ENCODE data around the gene SPG21. TPM values are rescaled to one million over a fixed set of nuclear protein-coding genes. Genes with fewer than 3 reads are reported as not detected.

The SPG21 gene
- total and polyA plus RNA-seq, 12 donors: 30.4 to 57.0 (median 45.9) TPM

DNA sequence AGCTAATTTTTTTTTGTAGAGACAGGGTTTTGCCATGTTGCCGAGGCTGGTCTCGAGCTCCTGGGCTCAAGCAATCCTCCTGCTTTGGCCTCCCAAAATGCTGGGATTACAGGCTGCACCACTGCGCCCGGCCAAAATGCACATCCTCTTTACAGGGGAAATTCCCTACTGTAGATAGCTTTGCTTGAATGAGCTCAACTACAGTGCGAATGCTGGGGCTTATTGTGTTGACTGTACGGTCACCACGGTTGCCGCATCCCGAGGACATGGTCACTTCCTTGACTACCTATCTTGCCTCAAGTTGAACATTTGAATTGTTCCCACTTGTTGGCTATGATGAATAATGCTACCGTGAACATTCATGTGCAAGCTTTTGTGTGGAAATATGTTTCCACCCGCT is 45.0 kb upstream of the SPG21 start:
- DNase-seq (no peak), ATAC-seq (no peak)
- Histone ChIP-seq H3K9me3 (no peaks in the 10 kb centered on the region), H3K4me3 (no peak overlapping the region), H3K27ac (no peak overlapping the region), H3K4me1 (peaks cover 0 to 15% (median 3%) of the 10 kb centered on the region in 9 donors), H3K36me3 (no peaks in the 10 kb centered on the region), H3K27me3 (no peaks in the 10 kb centered on the region)
- WGBS, 2 donors: 88 to 91% methylated on average over 11 of the region's 11 CpGs
- intact Hi-C loops (cut with DNase I): loop anchor here in 7 of 10 donors (5.0 to 10.0 kb wide), 8 partner anchors 48 to 260 kb away; partner anchors contain the start of genes PARP16 (in 2 of the 7) and RNU5A-1 (in 2 of the 7)
- TF ChIP-seq, protein P1, sequence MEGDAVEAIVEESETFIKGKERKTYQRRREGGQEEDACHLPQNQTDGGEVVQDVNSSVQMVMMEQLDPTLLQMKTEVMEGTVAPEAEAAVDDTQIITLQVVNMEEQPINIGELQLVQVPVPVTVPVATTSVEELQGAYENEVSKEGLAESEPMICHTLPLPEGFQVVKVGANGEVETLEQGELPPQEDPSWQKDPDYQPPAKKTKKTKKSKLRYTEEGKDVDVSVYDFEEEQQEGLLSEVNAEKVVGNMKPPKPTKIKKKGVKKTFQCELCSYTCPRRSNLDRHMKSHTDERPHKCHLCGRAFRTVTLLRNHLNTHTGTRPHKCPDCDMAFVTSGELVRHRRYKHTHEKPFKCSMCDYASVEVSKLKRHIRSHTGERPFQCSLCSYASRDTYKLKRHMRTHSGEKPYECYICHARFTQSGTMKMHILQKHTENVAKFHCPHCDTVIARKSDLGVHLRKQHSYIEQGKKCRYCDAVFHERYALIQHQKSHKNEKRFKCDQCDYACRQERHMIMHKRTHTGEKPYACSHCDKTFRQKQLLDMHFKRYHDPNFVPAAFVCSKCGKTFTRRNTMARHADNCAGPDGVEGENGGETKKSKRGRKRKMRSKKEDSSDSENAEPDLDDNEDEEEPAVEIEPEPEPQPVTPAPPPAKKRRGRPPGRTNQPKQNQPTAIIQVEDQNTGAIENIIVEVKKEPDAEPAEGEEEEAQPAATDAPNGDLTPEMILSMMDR (IDR thresholded peaks at IDR 0.05): no peak

DNA sequence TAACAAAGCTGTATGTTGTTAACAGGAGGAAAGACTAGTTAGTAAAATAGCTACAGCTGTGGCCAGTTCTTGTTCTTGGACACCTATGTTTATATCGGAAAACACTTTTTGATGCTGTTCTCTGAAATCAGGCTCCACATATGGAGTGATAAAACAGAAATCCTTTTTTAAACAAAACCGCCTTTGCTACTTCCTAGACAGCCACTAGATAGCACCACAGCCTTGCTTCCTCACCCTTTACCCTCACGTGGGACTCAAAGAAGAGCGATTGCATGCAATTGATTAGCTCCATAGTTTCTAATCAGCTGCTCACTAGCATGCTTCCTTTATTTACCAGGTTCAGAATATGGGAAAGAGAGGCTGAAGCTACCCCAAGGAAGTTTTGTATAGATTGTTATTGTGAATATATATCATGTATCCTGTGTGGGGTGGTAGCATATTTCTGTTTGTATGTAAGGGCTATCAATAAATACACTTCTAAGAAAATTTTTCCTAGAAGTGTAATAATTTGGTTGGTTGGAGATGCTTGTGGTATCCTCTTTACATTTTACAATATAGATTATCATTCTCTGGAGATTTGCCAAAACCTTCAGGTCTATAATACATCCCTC is 44.0 kb upstream of the SPG21 start:
- no peak overlapping the region for H3K4me3 ChIP-seq
- H3K9me3 ChIP-seq: no peaks in the 10 kb centered on the region
- DNase-seq: no peak
- TF ChIP-seq, protein P1 (IDR thresholded peaks at IDR 0.05): peak in 8 of 9 donors; percentile 17 to 65 (median 48)
- no peak overlapping the region for H3K27ac ChIP-seq
- no peaks in the 10 kb centered on the region for H3K27me3 ChIP-seq
- 28% methylated on average over 4 of the region's 4 CpGs for WGBS, 2 donors
- peaks cover 0 to 16% (median 5%) of the 10 kb centered on the region in 9 donors for H3K4me1 ChIP-seq
- H3K36me3 ChIP-seq: no peaks in the 10 kb centered on the region
- intact Hi-C loops (cut with DNase I): loop anchor here in 7 of 10 donors (2.0 to 10.0 kb wide), 9 partner anchors 49 to 261 kb away; partner anchors contain the start of genes PARP16 (in 2 of the 7) and RNU5A-1 (in 2 of the 7)
- ATAC-seq: peak in 1 of 8 donors; percentile 42

DNA sequence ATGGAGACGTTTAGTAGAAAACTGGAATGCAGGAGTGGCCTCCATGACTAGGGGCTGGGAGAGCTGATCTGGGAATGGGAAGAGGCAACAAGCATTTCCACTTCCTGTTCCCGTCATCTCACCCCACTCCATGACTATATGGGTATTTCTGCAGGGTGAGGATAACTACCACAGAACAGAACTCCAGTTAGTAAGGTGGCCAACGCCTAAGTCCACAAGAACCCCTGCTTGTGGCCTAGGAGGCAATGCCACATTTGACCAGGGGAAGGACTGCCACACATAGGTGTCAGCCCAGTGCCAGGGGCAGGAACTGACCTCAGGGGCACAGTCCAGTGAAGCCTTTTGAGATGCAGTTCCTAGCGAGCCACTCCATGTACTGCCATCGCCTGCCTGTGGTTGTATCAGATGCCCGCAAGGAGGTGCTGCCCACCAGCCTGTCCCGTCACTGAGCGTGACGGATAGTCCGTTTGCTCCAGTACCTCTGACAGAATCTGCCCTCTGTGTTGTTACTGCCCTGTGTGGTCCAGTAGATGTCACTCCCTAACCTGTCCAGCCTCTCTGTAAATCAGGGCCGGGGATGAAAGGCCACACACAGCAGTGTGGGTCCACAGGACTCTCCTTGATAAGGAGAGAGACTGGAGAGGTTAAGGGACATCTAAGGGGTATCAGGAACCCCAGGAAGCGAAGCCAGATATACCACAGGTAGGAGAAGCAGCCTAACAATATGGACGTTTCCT is 43.3 kb upstream of the SPG21 start:
- H3K4me1 ChIP-seq: peaks cover 2 to 24% (median 13%) of the 10 kb centered on the region in 9 donors
- H3K9me3 ChIP-seq: no peaks in the 10 kb centered on the region
- H3K27ac ChIP-seq: no peak overlapping the region
- intact Hi-C loops (cut with DNase I): loop anchor here in 7 of 10 donors (2.0 to 10.0 kb wide), 9 partner anchors 49 to 262 kb away; partner anchors contain the start of genes PARP16 (in 2 of the 7) and RNU5A-1 (in 2 of the 7)
- TF ChIP-seq, protein P1 (IDR thresholded peaks at IDR 0.05): peak; percentile 18 to 71 (median 56)
- H3K4me3 ChIP-seq: no peak overlapping the region
- DNase-seq: peak; percentile 38 to 50
- no peaks in the 10 kb centered on the region for H3K36me3 ChIP-seq
- H3K27me3 ChIP-seq: no peaks in the 10 kb centered on the region
- ATAC-seq: peak in 7 of 8 donors; percentile 30 to 78 (median 61)
- 31 to 33% methylated on average over 13 of the region's 13 CpGs for WGBS, 2 donors

DNA sequence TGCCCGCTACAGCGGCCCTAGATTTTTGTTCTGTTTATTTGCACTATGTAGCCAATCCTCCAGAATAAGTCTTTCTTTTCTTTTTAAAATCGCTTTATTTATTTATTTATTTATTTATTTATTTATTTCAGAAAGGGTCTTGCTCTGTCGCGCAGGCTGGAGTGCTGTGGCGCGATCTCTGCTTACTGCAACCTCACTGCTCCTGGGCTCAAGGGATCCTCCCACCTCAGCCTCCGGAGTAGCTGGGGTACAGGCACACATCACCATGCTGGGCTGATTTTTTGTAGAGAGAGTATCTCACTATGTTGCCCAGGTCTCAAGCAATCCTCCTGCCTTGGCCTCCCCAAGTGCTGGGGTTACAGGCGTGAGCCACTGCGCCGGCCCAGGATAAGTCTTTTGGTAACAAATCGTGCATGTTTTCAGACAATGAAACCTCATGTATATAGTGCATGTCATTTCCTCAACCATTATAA is 40.1 kb upstream of the SPG21 start:
- intact Hi-C loops (cut with DNase I): loop anchor here in 7 of 10 donors (5.0 to 10.0 kb wide), 9 partner anchors 42 to 265 kb away; partner anchors contain the start of genes PARP16 (in 2 of the 7), RNU5A-1 (in 2 of the 7) and SPG21 (in 1 of the 7)
- 63 to 65% methylated on average over 12 of the region's 12 CpGs for WGBS, 2 donors
- Histone ChIP-seq H3K27ac (peak overlapping the region in 8 of 10 donors; percentile 73 to 89 (median 84)), H3K36me3 (peaks cover 0 to 22% (median 17%) of the 10 kb centered on the region in 9 donors), H3K9me3 (no peaks in the 10 kb centered on the region), H3K4me1 (peaks cover 2 to 34% (median 17%) of the 10 kb centered on the region in 9 donors), H3K4me3 (peak overlapping the region in 9 of 10 donors; percentile 64 to 99 (median 97)), H3K27me3 (no peaks in the 10 kb centered on the region)
- peak in 1 of 8 donors; percentile 27 for ATAC-seq
- TF ChIP-seq, protein P1 (IDR thresholded peaks at IDR 0.05): no peak
- DNase-seq: no peak
